Left ventricle myocardium inferior (tissue), 1 donor: ENCODE data around the gene NR5A2. TPM values are rescaled to one million over a fixed set of nuclear protein-coding genes. Genes with fewer than 3 reads are reported as not detected.

Experiments
- DNase-seq: peaks from one replicate; pipeline ENCODE4 v3.0.0-alpha.2; 2020
- H3K27ac ChIP-seq: fragments of 200-600 bp; replicated peaks from 2 replicates; pipeline ENCODE4 v1.8.0; 2021
- H3K27me3 ChIP-seq: fragments of 200-600 bp; 2 replicates; pipeline ENCODE4 v1.8.0; 2021; ENCODE audit warnings: low read depth
- H3K36me3 ChIP-seq: fragments of 200-600 bp; 2 replicates; pipeline ENCODE4 v1.8.0; 2021
- H3K4me1 ChIP-seq: fragments of 200-600 bp; 2 replicates; pipeline ENCODE4 v1.8.0; 2021
- H3K4me3 ChIP-seq: fragments of 200-600 bp; 2 replicates; pipeline ENCODE4 v1.8.0; 2021; ENCODE audit warnings: mild to moderate bottlenecking, moderate library complexity
- H3K9me3 ChIP-seq: fragments of 200-600 bp; replicated peaks from 2 replicates; pipeline ENCODE4 v1.8.0; 2021
- CTCF ChIP-seq: fragments of 200-600 bp; IDR thresholded peaks from 2 replicates; pipeline ENCODE4 v1.8.0; 2021; ENCODE audit warnings: antibody characterized with exemption, mild to moderate bottlenecking, borderline replicate concordance
- intact Hi-C: fragments of 100-400 bp; cut with micrococcal nuclease; formaldehyde crosslinking; loops from one replicate; pipeline ENCODE4 v1.11.0; 2022
- total RNA-seq: library from RNA; stranded (reverse); fragmentation: NEBNext Ultra II Directional; extraction: Animal tissue kit (Norgen Biotek cat#: 25700); gene quantifications from one replicate; pipeline ENCODE4 v1.2.1, GENCODE V29; 2021
- donor health status: DM: no; HTN: yes; CAD: no; lungs with severe emphysema.

The NR5A2 gene
- total RNA-seq, 1 donor from 2014 or later: 1.3 TPM

DNA sequence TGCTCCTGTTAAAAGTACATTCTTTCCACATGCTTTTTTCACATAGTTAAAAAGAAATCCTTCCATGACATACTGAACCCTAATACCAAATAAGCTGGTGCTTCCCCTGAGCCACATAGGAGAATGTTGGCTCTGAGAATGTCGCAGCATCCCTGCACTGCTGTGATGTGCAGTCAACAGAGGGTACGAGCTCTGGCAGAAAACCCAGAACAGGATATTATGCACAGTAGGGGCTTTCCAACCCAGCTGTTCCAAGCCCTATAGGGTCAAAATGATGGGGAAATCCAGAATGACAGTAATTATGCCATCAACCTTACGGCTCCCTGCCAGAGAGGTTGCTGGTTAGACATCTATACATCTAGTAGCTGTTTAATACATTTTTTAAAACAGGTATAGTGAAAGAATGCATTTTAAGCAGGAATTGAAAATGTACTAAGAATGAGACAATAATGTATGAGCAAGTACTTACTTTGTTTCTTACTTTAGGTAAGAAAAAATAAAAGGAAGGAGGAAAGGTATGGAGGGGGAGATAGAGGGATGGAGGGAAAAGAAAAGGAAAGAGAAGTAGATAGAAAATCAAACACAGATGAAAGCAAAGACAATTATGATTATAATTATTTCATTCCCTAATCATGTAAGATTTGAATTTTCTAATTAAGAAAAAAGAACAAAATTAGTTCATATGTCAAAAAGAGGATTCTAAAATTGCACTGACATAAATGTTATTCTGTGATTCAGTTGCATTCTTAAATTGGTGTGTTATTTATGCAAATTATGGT, 126.0 kb downstream of the NR5A2 start:
- H3K9me3 ChIP-seq: no peaks in the 10 kb centered on the region
- no peaks in the 10 kb centered on the region for H3K4me1 ChIP-seq
- no peak for DNase-seq
- no peak overlapping the region for H3K4me3 ChIP-seq
- no peak for TF ChIP-seq CTCF
- H3K27me3 ChIP-seq: no peaks in the 10 kb centered on the region
- intact Hi-C loops: no loop called here
- no peak overlapping the region for H3K27ac ChIP-seq
- no peaks in the 10 kb centered on the region for H3K36me3 ChIP-seq

- no peak overlapping the region for H3K27ac ChIP-seq
- no peaks in the 10 kb centered on the region for H3K9me3 ChIP-seq
- intact Hi-C loops: no loop called here
- no peak for DNase-seq
- H3K4me3 ChIP-seq: no peak overlapping the region
- no peak for TF ChIP-seq CTCF
- no peaks in the 10 kb centered on the region for H3K4me1 ChIP-seq
- no peaks in the 10 kb centered on the region for H3K36me3 ChIP-seq
- no peaks in the 10 kb centered on the region for H3K27me3 ChIP-seq
These were observed 126.7 kb downstream of the NR5A2 start for GRCh38 chr1:200154069-200154767.

DNA sequence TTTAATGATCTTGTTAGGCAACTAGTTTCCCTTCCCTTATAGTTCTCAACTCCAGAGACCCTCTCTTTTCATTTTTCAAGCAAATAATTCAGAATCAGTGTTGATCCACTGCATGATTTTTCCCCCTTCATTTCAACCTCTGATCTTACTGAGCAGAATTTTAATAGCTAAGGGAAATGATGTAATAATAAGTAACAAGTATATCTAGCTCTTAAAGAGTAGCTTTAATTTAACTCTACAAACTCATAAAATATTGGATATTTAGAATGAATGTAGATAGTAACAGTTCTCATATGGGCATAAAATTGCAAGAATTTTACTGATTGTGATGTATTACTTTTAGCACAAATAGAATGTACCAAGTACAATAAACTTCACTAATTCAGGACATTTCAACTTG, 130.2 kb downstream of the NR5A2 start:
- no peak for DNase-seq
- Histone ChIP-seq H3K4me3 (no peak overlapping the region), H3K27me3 (no peaks in the 10 kb centered on the region), H3K27ac (no peak overlapping the region), H3K4me1 (no peaks in the 10 kb centered on the region), H3K36me3 (no peaks in the 10 kb centered on the region), H3K9me3 (no peaks in the 10 kb centered on the region)
- intact Hi-C loops: no loop called here
- no peak for TF ChIP-seq CTCF

DNA sequence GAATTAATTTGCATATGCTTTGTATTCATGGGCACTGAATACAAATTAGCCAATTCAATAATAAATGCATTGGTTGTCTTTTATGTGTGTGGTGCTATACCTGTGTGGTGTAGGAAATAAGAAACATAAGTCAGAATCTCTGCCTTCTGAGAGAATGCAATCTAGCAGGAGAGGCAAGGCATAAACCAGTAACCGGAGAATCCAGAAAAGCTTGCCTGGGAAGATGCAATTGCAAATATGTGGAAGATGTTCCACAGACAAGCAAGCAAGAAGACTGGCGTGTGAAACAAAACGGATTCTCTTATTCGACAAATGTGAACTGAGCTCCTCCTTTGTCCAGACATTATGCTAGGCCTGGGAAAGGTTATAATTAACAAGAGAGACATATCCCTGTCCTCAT, 134.3 kb downstream of the NR5A2 start:
- Histone ChIP-seq H3K4me1 (no peaks in the 10 kb centered on the region), H3K27ac (no peak overlapping the region), H3K9me3 (no peaks in the 10 kb centered on the region), H3K36me3 (no peaks in the 10 kb centered on the region), H3K4me3 (no peak overlapping the region), H3K27me3 (no peaks in the 10 kb centered on the region)
- TF ChIP-seq CTCF: no peak
- intact Hi-C loops: no loop called here
- DNase-seq: no peak

DNA sequence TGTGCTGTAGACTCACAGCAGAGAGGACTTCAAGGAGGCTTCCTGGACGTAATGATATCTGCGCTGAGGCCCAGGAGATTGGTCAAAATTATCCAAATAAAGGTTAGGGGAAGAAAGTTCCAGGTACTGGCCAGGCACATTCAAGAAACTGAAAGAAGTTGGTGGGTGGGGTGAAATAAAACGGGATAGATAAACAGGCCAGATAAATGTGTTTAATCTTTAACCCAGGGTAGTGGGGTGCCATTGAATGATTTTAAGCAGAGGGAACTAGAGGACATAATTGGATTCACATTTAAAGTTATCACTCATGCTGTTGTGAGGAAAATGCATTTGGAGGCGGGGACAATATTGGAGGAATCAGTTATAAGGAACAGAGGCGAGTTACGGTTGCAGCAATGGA, 134.7 kb downstream of the NR5A2 start:
- intact Hi-C loops: no loop called here

More for the DNA sequence above, 134.7 kb downstream of the NR5A2 start:
- Histone ChIP-seq H3K27ac (no peak overlapping the region), H3K36me3 (no peaks in the 10 kb centered on the region), H3K27me3 (no peaks in the 10 kb centered on the region), H3K9me3 (no peaks in the 10 kb centered on the region), H3K4me3 (no peak overlapping the region), H3K4me1 (no peaks in the 10 kb centered on the region)
- TF ChIP-seq CTCF: no peak
- DNase-seq: no peak
